Measurements from ENCODE around the gene ARFGEF2. TPM values are rescaled to one million over a fixed set of nuclear protein-coding genes. Genes with fewer than 3 reads are reported as not detected.

ARFGEF2 gene
- total and polyA plus RNA-seq, 2 of the 8 experiments (the other 6 are each of a cell fraction or from before 2014, with no cell fraction given): 8.1 to 21.8 TPM

- Histone ChIP-seq H3K4me1 (replicated peaks in 1 of 4; ENCODE audit: control insufficient read depth in 3 of 4, insufficient read depth in 4 of 4, low read length in 3 of 4) (peaks cover 0 to 3% (median 0%) of the 10 kb centered on the region in 4 experiments; a peak in 1 of 7 replicates), H3K4me3 (ENCODE audit: extremely low read depth in 1 of 4, insufficient read depth in 2 of 4, low read depth in 3 of 4, low read length in 4 of 4) (no peak overlapping the region), H3K14ac (ENCODE audit: insufficient read length) (no peak overlapping the region), H2AK5ac (ENCODE audit: low read depth, low read length) (no peak overlapping the region), H3K79me2 (ENCODE audit: control insufficient read depth in 1 of 2, insufficient read depth in 2 of 2, low read length in 2 of 2) (peaks cover 15 to 84% of the 10 kb centered on the region in 2 experiments), H3K9ac (replicated peaks in 1 of 4; ENCODE audit: extremely low read depth in 1 of 4, low read depth in 3 of 4, low read length in 3 of 4) (no peak overlapping the region), H4K5ac (ENCODE audit: insufficient read length, low read depth, low read length) (no peak overlapping the region), H2AFZ (ENCODE audit: low read length) (no peak overlapping the region), H2BK120ac (replicated peaks; ENCODE audit: low read depth, low read length) (no peak overlapping the region), H3K9me3 (ENCODE audit: insufficient read depth in 2 of 2, low read depth in 1 of 2, low read length in 1 of 2) (no peaks in the 10 kb centered on the region), H4K91ac (replicated peaks; ENCODE audit: insufficient read length, low read length) (no peak overlapping the region), H4K8ac (ENCODE audit: extremely low read depth, insufficient read depth, low read length) (no peak overlapping the region), H4K20me1 (replicated peaks in 1 of 2; ENCODE audit: control insufficient read depth in 1 of 2, insufficient read depth in 2 of 2, low read length in 2 of 2) (peaks cover 5 to 13% of the 10 kb centered on the region in 2 experiments), H3K36me3 (ENCODE audit: control insufficient read depth in 2 of 4, insufficient read depth in 4 of 4, low read length in 3 of 4) (no peaks in the 10 kb centered on the region), H3K79me1 (ENCODE audit: low read depth, low read length) (peaks cover 18% of the 10 kb centered on the region), H3K23ac (ENCODE audit: insufficient read length) (no peak overlapping the region), H2BK15ac (ENCODE audit: low read length) (no peak overlapping the region), H3K23me2 (ENCODE audit: low read depth, low read length) (peaks cover 6% of the 10 kb centered on the region), H2BK5ac (ENCODE audit: low read depth, low read length) (no peak overlapping the region), H3K27me3 (replicated peaks in 1 of 4; ENCODE audit: control insufficient read depth in 3 of 4, extremely low read depth in 1 of 4, insufficient read depth in 3 of 4, low read length in 3 of 4) (no peaks in the 10 kb centered on the region), H2BK20ac (ENCODE audit: low read length) (no peak overlapping the region), H3K27ac (ENCODE audit: low read depth, low read length) (no peak overlapping the region), H3K4ac (replicated peaks; ENCODE audit: insufficient read length, low read depth, low read length) (no peak overlapping the region), H3K18ac (ENCODE audit: extremely low read depth, low read length) (no peak overlapping the region), H2BK12ac (ENCODE audit: low read depth, low read length) (no peak overlapping the region), H3K4me2 (ENCODE audit: insufficient read depth in 1 of 2, low read depth in 2 of 2, low read length in 2 of 2) (no peak overlapping the region), H3K56ac (replicated peaks; ENCODE audit: insufficient read length, low read depth, low read length) (no peak overlapping the region)
- no peak for DNase-seq (ENCODE audit: low read depth in 1 of 2, low spot score in 2 of 2)
- ChIA-PET CTCF (ENCODE audit: partially characterized antibody) (interaction anchor here (0.6 to 1.2 kb wide), 4 partner anchors 20 to 331 kb away, joined by 3 to 6 read pairs (median 4); no protein-coding TSS in a partner anchor), POLR2A (ENCODE audit: partially characterized antibody) (no interaction called here)
- TF ChIP-seq, protein P1, sequence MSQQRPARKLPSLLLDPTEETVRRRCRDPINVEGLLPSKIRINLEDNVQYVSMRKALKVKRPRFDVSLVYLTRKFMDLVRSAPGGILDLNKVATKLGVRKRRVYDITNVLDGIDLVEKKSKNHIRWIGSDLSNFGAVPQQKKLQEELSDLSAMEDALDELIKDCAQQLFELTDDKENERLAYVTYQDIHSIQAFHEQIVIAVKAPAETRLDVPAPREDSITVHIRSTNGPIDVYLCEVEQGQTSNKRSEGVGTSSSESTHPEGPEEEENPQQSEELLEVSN (IDR thresholded peaks at IDR 0.05): no peak
- TF ChIP-seq RBBP5 (IDR thresholded peaks at IDR 0.05; ENCODE audit: borderline replicate concordance, low read depth, low read length): no peak
- TF ChIP-seq, protein P2, sequence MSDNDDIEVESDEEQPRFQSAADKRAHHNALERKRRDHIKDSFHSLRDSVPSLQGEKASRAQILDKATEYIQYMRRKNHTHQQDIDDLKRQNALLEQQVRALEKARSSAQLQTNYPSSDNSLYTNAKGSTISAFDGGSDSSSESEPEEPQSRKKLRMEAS (IDR thresholded peaks at IDR 0.05): no peak
- TF ChIP-seq CREB1 (IDR thresholded peaks at IDR 0.05): no peak
- TF ChIP-seq CBX5 (IDR thresholded peaks at IDR 0.05; ENCODE audit: low read depth, low read length): no peak
- no peak for TF ChIP-seq MAFK (IDR thresholded peaks at IDR 0.05; ENCODE audit: low read depth, low read length)
- TF ChIP-seq ASH2L (IDR thresholded peaks at IDR 0.05; ENCODE audit: low read length): no peak
- TF ChIP-seq RNF2 (IDR thresholded peaks at IDR 0.05; ENCODE audit: borderline replicate concordance, low read depth, low read length, missing control alignments, poor library complexity, severe bottlenecking): no peak
- no peak for TF ChIP-seq ATF3 (IDR thresholded peaks at IDR 0.05; ENCODE audit: insufficient read depth, low read depth, low read length)
- TF ChIP-seq SIRT6 (IDR thresholded peaks at IDR 0.05; ENCODE audit: low read length): no peak
- no peak for TF ChIP-seq HDAC6 (IDR thresholded peaks at IDR 0.05; ENCODE audit: low read depth, low read length)
- no peak for TF ChIP-seq YY1 (IDR thresholded peaks at IDR 0.05; ENCODE audit: low read depth, low read length)
- no peak for TF ChIP-seq CEBPB (IDR thresholded peaks at IDR 0.05; ENCODE audit: low read depth, low read length)
- 90% methylated on average over 3 of the region's 3 CpGs; no CpG with 5 or more reads in 1 of the 2 experiments for WGBS, 2 experiments (ENCODE audit: extremely low coverage in 1 of 2, insufficient coverage in 1 of 2, insufficient read length in 1 of 2, insufficient replicate concordance in 2 of 2, low coverage in 1 of 2, low lambda C conversion rate in 2 of 2, missing lambda C conversion rate in 1 of 2)
- FAIRE-seq: no peak
These were observed 4.8 kb downstream of the ARFGEF2 start for GRCh38 chr20:48926267-48926666.

Data from H1 (cell line).